ENCODE results near the gene ZNF532. TPM values are rescaled to one million over a fixed set of nuclear protein-coding genes. Genes with fewer than 3 reads are reported as not detected.

ZNF532 gene
- total RNA-seq, 1 donor: 49.6 TPM

- Histone ChIP-seq H3K9me3 (ENCODE audit: low read depth, low read length) (no peaks in the 10 kb centered on the region), H3K27ac (ENCODE audit: low read depth, low read length) (no peak overlapping the region), H3K4me2 (ENCODE audit: insufficient read depth, low read length) (no peak overlapping the region), H3K79me2 (ENCODE audit: insufficient read depth, low read length) (peaks cover 87% of the 10 kb centered on the region), H3K36me3 (ENCODE audit: insufficient read depth, low read length) (peaks cover 40% of the 10 kb centered on the region), H3K4me1 (ENCODE audit: insufficient read depth, low read length) (peaks cover 15% of the 10 kb centered on the region), H2AFZ (ENCODE audit: low read length) (no peak overlapping the region), H3K4me3 (ENCODE audit: insufficient read depth, low read length) (no peak overlapping the region), H4K20me1 (ENCODE audit: insufficient read depth, low read length) (peaks cover 11% of the 10 kb centered on the region), H3K27me3 (ENCODE audit: insufficient read depth, low read length) (no peaks in the 10 kb centered on the region)
- no peak for DNase-seq (ENCODE audit: insufficient read length, low spot score, missing footprints)
- TF ChIP-seq CTCF (IDR thresholded peaks at IDR 0.05; ENCODE audit: extremely low read depth, low read depth, low read length): no peak
These were observed 14.0 kb downstream of the ZNF532 start for GRCh38 chr18:58878640-58879039.

- DNase-seq (ENCODE audit: insufficient read length, low spot score, missing footprints): no peak
- Histone ChIP-seq H2AFZ (ENCODE audit: low read length) (no peak overlapping the region), H3K4me2 (ENCODE audit: insufficient read depth, low read length) (no peak overlapping the region), H3K4me1 (ENCODE audit: insufficient read depth, low read length) (peaks cover 15% of the 10 kb centered on the region), H3K9me3 (ENCODE audit: low read depth, low read length) (no peaks in the 10 kb centered on the region), H4K20me1 (ENCODE audit: insufficient read depth, low read length) (peaks cover 8% of the 10 kb centered on the region), H3K4me3 (ENCODE audit: insufficient read depth, low read length) (no peak overlapping the region), H3K79me2 (ENCODE audit: insufficient read depth, low read length) (peaks cover 75% of the 10 kb centered on the region), H3K27ac (ENCODE audit: low read depth, low read length) (peak overlapping the region; percentile 29), H3K36me3 (ENCODE audit: insufficient read depth, low read length) (peaks cover 21% of the 10 kb centered on the region), H3K27me3 (ENCODE audit: insufficient read depth, low read length) (no peaks in the 10 kb centered on the region)
- no peak for TF ChIP-seq CTCF (IDR thresholded peaks at IDR 0.05; ENCODE audit: extremely low read depth, low read depth, low read length)
These were observed 16.8 kb downstream of the ZNF532 start for GRCh38 chr18:58881477-58881876.

- Histone ChIP-seq H3K4me2 (ENCODE audit: insufficient read depth, low read length) (no peak overlapping the region), H3K27me3 (ENCODE audit: insufficient read depth, low read length) (no peaks in the 10 kb centered on the region), H3K79me2 (ENCODE audit: insufficient read depth, low read length) (peaks cover 70% of the 10 kb centered on the region), H2AFZ (ENCODE audit: low read length) (no peak overlapping the region), H3K4me1 (ENCODE audit: insufficient read depth, low read length) (peaks cover 21% of the 10 kb centered on the region), H3K9me3 (ENCODE audit: low read depth, low read length) (no peaks in the 10 kb centered on the region), H3K4me3 (ENCODE audit: insufficient read depth, low read length) (no peak overlapping the region), H4K20me1 (ENCODE audit: insufficient read depth, low read length) (peaks cover 8% of the 10 kb centered on the region), H3K36me3 (ENCODE audit: insufficient read depth, low read length) (peaks cover 21% of the 10 kb centered on the region), H3K27ac (ENCODE audit: low read depth, low read length) (peak overlapping the region; percentile 40)
- no peak for DNase-seq (ENCODE audit: insufficient read length, low spot score, missing footprints)
- TF ChIP-seq CTCF (IDR thresholded peaks at IDR 0.05; ENCODE audit: extremely low read depth, low read depth, low read length): no peak
These were observed 17.4 kb downstream of the ZNF532 start for GRCh38 chr18:58882044-58882443.

GRCh38 chr18:58882686-58883085 is 18.0 kb downstream of the ZNF532 start:
- H3K27me3 ChIP-seq (ENCODE audit: insufficient read depth, low read length): no peaks in the 10 kb centered on the region
- no peak for TF ChIP-seq CTCF (IDR thresholded peaks at IDR 0.05; ENCODE audit: extremely low read depth, low read depth, low read length)
- H3K27ac ChIP-seq (ENCODE audit: low read depth, low read length): peak overlapping the region; percentile 40
- no peak overlapping the region for H3K4me2 ChIP-seq (ENCODE audit: insufficient read depth, low read length)
- H3K79me2 ChIP-seq (ENCODE audit: insufficient read depth, low read length): peaks cover 64% of the 10 kb centered on the region
- H2AFZ ChIP-seq (ENCODE audit: low read length): no peak overlapping the region
- peaks cover 5% of the 10 kb centered on the region for H4K20me1 ChIP-seq (ENCODE audit: insufficient read depth, low read length)
- peaks cover 18% of the 10 kb centered on the region for H3K36me3 ChIP-seq (ENCODE audit: insufficient read depth, low read length)
- DNase-seq (ENCODE audit: insufficient read length, low spot score, missing footprints): no peak
- H3K4me1 ChIP-seq (ENCODE audit: insufficient read depth, low read length): peaks cover 27% of the 10 kb centered on the region
- no peak overlapping the region for H3K4me3 ChIP-seq (ENCODE audit: insufficient read depth, low read length)
- H3K9me3 ChIP-seq (ENCODE audit: low read depth, low read length): no peaks in the 10 kb centered on the region

Data from osteoblast (primary cell).